Glutamatergic neuron (in vitro differentiated cells): ENCODE results near the gene FAH. TPM values are rescaled to one million over a fixed set of nuclear protein-coding genes. Genes with fewer than 3 reads are reported as not detected.

Source experiments
- DNase-seq: peaks from one replicate; pipeline ENCODE4 v3.0.0; 2022
- H3K27ac Mint-ChIP-seq: one replicate; pipeline ENCODE4 v1.8.0; 2020; ENCODE audit warnings: mild to moderate bottlenecking, mixed read lengths, inconsistent platforms; ENCODE audit not compliant: unreplicated experiment
- H3K27me3 Mint-ChIP-seq: one replicate; pipeline ENCODE4 v1.8.0; 2020; ENCODE audit warnings: mild to moderate bottlenecking, moderate library complexity, mixed read lengths, inconsistent platforms; ENCODE audit not compliant: unreplicated experiment
- H3K36me3 Mint-ChIP-seq: one replicate; pipeline ENCODE4 v1.8.0; 2020; ENCODE audit warnings: mild to moderate bottlenecking, mixed read lengths, inconsistent platforms; ENCODE audit not compliant: unreplicated experiment
- H3K4me1 Mint-ChIP-seq: one replicate; pipeline ENCODE4 v1.8.0; 2020; ENCODE audit warnings: mild to moderate bottlenecking, low read depth, mixed read lengths, inconsistent platforms; ENCODE audit not compliant: unreplicated experiment
- H3K4me3 Mint-ChIP-seq: one replicate; pipeline ENCODE4 v1.8.0; 2020; ENCODE audit warnings: mild to moderate bottlenecking, mixed read lengths, inconsistent platforms; ENCODE audit not compliant: unreplicated experiment
- H3K9me3 Mint-ChIP-seq: one replicate; pipeline ENCODE4 v1.8.0; 2020; ENCODE audit warnings: mild to moderate bottlenecking, moderate library complexity, mixed read lengths, inconsistent platforms; ENCODE audit not compliant: unreplicated experiment
- total RNA-seq: library from RNA; stranded (reverse); fragmentation: NEBNext Ultra II Directional; extraction: Animal tissue kit (Norgen Biotek cat#: 25700); gene quantifications from one replicate; pipeline ENCODE4 v1.2.1, GENCODE V29; 2021; ENCODE audit not compliant: unreplicated experiment
- TF ChIP-seq, protein P1 (sequence below): fragments of 200-600 bp; sonication (generic); IDR thresholded peaks from one replicate; pipeline ENCODE4 v1.5.0; 2021; ENCODE audit not compliant: partially characterized antibody, unreplicated experiment

FAH gene
- total RNA-seq, 1 donor from 2014 or later: 3.7 TPM

- peaks cover 3% of the 10 kb centered on the region for H3K27me3 Mint-ChIP-seq
- peaks cover 12% of the 10 kb centered on the region for H3K9me3 Mint-ChIP-seq
- peak overlapping the region; percentile 3 for H3K4me3 Mint-ChIP-seq
- TF ChIP-seq, protein P1, sequence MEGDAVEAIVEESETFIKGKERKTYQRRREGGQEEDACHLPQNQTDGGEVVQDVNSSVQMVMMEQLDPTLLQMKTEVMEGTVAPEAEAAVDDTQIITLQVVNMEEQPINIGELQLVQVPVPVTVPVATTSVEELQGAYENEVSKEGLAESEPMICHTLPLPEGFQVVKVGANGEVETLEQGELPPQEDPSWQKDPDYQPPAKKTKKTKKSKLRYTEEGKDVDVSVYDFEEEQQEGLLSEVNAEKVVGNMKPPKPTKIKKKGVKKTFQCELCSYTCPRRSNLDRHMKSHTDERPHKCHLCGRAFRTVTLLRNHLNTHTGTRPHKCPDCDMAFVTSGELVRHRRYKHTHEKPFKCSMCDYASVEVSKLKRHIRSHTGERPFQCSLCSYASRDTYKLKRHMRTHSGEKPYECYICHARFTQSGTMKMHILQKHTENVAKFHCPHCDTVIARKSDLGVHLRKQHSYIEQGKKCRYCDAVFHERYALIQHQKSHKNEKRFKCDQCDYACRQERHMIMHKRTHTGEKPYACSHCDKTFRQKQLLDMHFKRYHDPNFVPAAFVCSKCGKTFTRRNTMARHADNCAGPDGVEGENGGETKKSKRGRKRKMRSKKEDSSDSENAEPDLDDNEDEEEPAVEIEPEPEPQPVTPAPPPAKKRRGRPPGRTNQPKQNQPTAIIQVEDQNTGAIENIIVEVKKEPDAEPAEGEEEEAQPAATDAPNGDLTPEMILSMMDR: no peak
- H3K27ac Mint-ChIP-seq: peak overlapping the region; percentile 93
- H3K4me1 Mint-ChIP-seq: peaks cover 32% of the 10 kb centered on the region
- no peaks in the 10 kb centered on the region for H3K36me3 Mint-ChIP-seq
- no peak for DNase-seq
These were observed 35.5 kb downstream of the FAH start for GRCh38 chr15:80188251-80188650.

- Mint-ChIP-seq H3K36me3 (no peaks in the 10 kb centered on the region), H3K9me3 (peaks cover 7% of the 10 kb centered on the region), H3K27me3 (peaks cover 3% of the 10 kb centered on the region), H3K4me1 (peaks cover 22% of the 10 kb centered on the region), H3K4me3 (no peak overlapping the region), H3K27ac (no peak overlapping the region)
- no peak for DNase-seq
- TF ChIP-seq, protein P1: no peak
These were observed 38.4 kb downstream of the FAH start for GRCh38 chr15:80191198-80191597.

DNA sequence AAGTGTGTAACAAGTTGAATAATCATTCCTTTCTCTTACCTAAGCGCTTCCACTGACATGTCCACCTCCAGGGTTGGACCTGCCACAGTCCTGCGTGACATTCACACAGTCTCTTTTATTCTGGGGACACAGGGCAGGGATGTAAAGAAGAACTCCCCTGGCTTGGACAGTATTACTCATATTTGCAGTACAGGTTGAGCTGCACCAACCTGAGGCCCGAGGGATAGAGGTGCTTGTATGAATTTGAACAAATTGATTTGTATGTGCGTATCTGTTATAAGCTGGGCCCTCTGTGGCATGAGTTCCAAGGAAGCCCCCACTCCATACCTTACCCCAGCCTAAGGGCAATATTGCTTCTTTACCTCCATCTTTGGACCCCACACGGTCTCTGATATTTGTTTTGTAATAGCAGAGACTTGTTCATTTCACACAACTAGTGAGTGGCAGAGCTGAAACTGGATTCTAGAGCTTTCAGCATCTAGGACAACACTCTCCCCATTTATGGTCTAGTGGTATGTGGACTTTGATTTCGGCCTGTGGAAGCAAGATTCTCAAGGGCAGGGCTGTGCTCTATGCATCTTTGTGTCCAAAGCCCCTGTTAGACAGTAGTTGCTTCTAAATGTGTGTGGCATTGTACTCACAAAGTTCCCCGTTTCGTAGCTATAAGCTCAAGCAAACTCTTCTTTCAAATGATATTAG, 39.2 kb downstream of the FAH start:
- no peaks in the 10 kb centered on the region for H3K36me3 Mint-ChIP-seq
- H3K27me3 Mint-ChIP-seq: peaks cover 3% of the 10 kb centered on the region
- DNase-seq: no peak
- H3K4me1 Mint-ChIP-seq: peaks cover 22% of the 10 kb centered on the region
- H3K27ac Mint-ChIP-seq: no peak overlapping the region
- peaks cover 7% of the 10 kb centered on the region for H3K9me3 Mint-ChIP-seq
- H3K4me3 Mint-ChIP-seq: no peak overlapping the region
- TF ChIP-seq, protein P1: no peak

GRCh38 chr15:80194186-80194585, 41.4 kb downstream of the FAH start:
- no peak for DNase-seq
- TF ChIP-seq, protein P1: no peak
- Mint-ChIP-seq H3K9me3 (no peaks in the 10 kb centered on the region), H3K27ac (no peak overlapping the region), H3K4me1 (peaks cover 3% of the 10 kb centered on the region), H3K4me3 (no peak overlapping the region), H3K27me3 (no peaks in the 10 kb centered on the region), H3K36me3 (no peaks in the 10 kb centered on the region)

DNA sequence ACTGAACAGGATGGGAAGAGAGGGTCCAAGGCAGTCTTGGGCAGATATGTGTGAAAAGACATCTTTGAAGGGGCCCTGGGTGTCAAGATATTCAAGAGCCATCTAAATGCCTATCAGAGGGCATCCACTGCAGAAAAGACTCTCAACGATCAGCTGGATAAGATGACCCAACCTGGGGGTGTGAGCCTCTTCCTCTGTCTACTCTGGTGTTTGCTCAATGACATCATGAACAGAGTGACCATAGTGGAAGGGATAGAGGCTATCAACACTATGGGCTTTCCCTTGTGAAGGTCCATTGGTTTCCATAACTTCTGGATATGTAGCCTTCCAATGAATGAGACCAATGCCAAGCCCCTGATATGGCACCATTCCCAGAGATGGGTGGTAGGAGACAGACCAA, 42.1 kb downstream of the FAH start:
- Mint-ChIP-seq H3K4me1 (peaks cover 6% of the 10 kb centered on the region), H3K9me3 (peaks cover 3% of the 10 kb centered on the region), H3K36me3 (no peaks in the 10 kb centered on the region), H3K27me3 (no peaks in the 10 kb centered on the region), H3K27ac (no peak overlapping the region), H3K4me3 (no peak overlapping the region)
- TF ChIP-seq, protein P1: no peak
- DNase-seq: no peak
